Measurements from ENCODE around the gene GRID1. TPM values are rescaled to one million over a fixed set of nuclear protein-coding genes. Genes with fewer than 3 reads are reported as not detected.

GRID1 gene
- total RNA-seq, 1 donor from 2014 or later, result not detected

DNA sequence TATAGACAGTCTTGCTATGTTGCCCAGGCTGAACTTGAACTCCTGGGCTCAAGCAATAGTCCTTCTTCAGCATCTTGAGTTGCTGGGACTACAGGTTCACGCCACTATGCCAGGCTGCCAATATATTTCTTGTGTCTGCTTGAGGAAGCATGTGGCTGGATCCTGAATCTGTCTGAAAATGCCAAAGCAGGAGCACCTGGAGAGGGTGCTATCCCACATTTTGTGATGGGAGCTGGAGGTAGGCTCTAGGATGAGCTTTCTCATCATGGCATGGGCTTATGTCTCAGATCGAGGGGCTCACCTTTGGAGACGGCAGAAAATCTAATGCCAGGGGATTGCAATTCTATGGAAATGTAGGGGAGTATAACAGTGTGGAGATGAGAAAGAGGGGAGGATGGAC, 744.2 kb downstream of the GRID1 start:
- TF ChIP-seq, protein P1, sequence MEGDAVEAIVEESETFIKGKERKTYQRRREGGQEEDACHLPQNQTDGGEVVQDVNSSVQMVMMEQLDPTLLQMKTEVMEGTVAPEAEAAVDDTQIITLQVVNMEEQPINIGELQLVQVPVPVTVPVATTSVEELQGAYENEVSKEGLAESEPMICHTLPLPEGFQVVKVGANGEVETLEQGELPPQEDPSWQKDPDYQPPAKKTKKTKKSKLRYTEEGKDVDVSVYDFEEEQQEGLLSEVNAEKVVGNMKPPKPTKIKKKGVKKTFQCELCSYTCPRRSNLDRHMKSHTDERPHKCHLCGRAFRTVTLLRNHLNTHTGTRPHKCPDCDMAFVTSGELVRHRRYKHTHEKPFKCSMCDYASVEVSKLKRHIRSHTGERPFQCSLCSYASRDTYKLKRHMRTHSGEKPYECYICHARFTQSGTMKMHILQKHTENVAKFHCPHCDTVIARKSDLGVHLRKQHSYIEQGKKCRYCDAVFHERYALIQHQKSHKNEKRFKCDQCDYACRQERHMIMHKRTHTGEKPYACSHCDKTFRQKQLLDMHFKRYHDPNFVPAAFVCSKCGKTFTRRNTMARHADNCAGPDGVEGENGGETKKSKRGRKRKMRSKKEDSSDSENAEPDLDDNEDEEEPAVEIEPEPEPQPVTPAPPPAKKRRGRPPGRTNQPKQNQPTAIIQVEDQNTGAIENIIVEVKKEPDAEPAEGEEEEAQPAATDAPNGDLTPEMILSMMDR (IDR thresholded peaks at IDR 0.05), result no peak
- Mint-ChIP-seq H3K4me3 (no peak overlapping the region), H3K27ac (no peak overlapping the region), H3K27me3 (no peaks in the 10 kb centered on the region), H3K4me1 (no peaks in the 10 kb centered on the region), H3K36me3 (ENCODE audit: low read depth) (no peaks in the 10 kb centered on the region), H3K9me3 (no peaks in the 10 kb centered on the region)
- CTCF ChIA-PET, result no interaction called here
- no peak for DNase-seq
- POLR2A ChIA-PET, result no interaction called here
- ATAC-seq (ENCODE audit: low read depth), result no peak
- intact Hi-C loops (cut with micrococcal nuclease), result no loop called here

DNA sequence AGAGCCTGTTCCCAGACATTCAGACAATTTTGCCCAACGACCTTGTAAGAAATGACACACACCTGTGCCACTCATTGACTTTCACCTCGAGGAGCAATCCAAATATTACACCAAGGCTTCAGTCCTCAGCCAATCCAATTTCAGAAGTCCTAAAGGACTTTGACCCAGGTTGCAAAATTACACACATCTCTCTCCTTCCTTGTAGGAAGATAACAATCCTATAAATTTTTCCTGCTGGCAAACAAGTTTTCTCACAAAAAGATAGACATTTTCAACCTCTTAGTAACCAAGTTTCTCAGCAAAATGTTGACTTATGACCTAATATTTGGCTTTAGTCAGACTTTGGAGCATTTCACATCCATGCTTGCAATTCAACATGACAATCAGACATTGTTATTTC, 745.0 kb downstream of the GRID1 start:
- ChIA-PET POLR2A (no interaction called here), CTCF (no interaction called here)
- Mint-ChIP-seq H3K36me3 (ENCODE audit: low read depth) (no peaks in the 10 kb centered on the region), H3K27ac (no peak overlapping the region), H3K4me1 (no peaks in the 10 kb centered on the region), H3K9me3 (no peaks in the 10 kb centered on the region), H3K27me3 (no peaks in the 10 kb centered on the region), H3K4me3 (no peak overlapping the region)
- ATAC-seq (ENCODE audit: low read depth) (no peak), DNase-seq (no peak)
- TF ChIP-seq, protein P1 (IDR thresholded peaks at IDR 0.05), result no peak
- intact Hi-C loops (cut with micrococcal nuclease), result no loop called here

DNA sequence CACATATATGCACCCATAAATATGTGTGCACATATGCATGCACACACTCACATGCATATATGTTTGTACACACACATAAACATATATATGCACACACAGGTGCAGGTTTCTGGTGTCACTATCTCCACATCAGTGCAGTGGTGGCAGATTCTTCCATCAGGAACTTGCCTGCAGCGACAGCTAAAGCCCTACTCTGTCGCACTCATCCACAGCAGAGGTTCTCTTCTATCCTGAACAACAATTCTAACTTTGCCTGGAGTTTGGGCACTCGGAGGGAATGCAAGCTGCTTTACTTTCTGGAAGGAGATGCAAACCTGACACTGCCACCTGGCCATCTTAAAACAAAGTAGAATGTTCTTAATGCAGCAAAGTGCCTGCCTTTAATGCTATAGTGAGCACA, 745.8 kb downstream of the GRID1 start:
- intact Hi-C loops (cut with micrococcal nuclease), result no loop called here
- no peak for ATAC-seq (ENCODE audit: low read depth)
- no peaks in the 10 kb centered on the region for H3K4me1 Mint-ChIP-seq
- POLR2A ChIA-PET, result no interaction called here
- TF ChIP-seq, protein P1 (IDR thresholded peaks at IDR 0.05), result no peak
- no peaks in the 10 kb centered on the region for H3K36me3 Mint-ChIP-seq (ENCODE audit: low read depth)
- H3K27ac Mint-ChIP-seq, result no peak overlapping the region
- H3K27me3 Mint-ChIP-seq, result no peaks in the 10 kb centered on the region
- DNase-seq, result no peak
- H3K9me3 Mint-ChIP-seq, result no peaks in the 10 kb centered on the region
- H3K4me3 Mint-ChIP-seq, result no peak overlapping the region
- CTCF ChIA-PET, result no interaction called here

DNA sequence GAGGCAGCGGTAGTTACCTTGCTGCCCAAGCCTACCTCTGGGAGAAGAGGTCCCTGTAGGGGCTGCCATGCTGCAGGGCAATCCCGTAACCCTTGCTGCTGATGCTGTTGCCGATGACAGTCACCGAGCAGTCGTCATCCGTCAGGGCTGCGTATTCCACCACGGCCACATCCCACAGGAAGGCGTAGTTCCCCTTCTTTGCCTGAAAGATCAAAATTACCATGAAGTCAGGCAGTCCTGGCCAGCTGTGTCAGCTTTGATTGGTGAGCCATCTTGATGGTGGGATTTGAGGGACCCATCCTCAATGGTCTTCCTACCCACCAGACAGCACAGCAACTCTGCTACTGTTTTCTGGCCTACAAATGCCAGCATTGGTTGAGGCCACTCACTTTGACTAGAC, 746.8 kb downstream of the GRID1 start:
- Mint-ChIP-seq H3K9me3 (no peaks in the 10 kb centered on the region), H3K27ac (no peak overlapping the region), H3K4me3 (no peak overlapping the region), H3K4me1 (no peaks in the 10 kb centered on the region), H3K36me3 (ENCODE audit: low read depth) (no peaks in the 10 kb centered on the region), H3K27me3 (no peaks in the 10 kb centered on the region)
- ChIA-PET POLR2A (no interaction called here), CTCF (no interaction called here)
- ATAC-seq (ENCODE audit: low read depth) (no peak), DNase-seq (no peak)
- TF ChIP-seq, protein P1 (IDR thresholded peaks at IDR 0.05), result no peak
- intact Hi-C loops (cut with micrococcal nuclease), result no loop called here

DNA sequence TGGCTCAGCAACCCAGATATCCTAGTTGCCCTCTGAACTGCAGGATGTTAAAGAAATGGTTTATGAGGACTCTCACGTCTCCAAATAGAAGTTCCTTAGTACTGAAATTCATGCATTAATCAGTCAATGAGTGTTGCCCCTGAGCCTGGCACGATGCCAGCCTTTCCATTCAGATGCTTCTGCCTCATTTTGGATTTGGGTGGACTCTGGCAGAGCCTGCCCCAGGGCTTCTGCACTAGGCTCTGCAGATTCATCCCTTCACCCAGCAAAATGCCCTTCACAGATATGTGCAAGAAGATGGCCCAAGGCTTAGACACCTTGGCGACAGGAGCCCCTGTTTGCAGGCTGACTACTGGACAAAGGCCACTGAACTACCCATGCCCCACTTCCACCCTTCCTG, 747.8 kb downstream of the GRID1 start:
- ChIA-PET POLR2A (no interaction called here), CTCF (no interaction called here)
- no peaks in the 10 kb centered on the region for H3K9me3 Mint-ChIP-seq
- no peak overlapping the region for H3K27ac Mint-ChIP-seq
- H3K36me3 Mint-ChIP-seq (ENCODE audit: low read depth), result no peaks in the 10 kb centered on the region
- no peak for ATAC-seq (ENCODE audit: low read depth)
- no peak for DNase-seq
- TF ChIP-seq, protein P1 (IDR thresholded peaks at IDR 0.05), result no peak
- no peaks in the 10 kb centered on the region for H3K27me3 Mint-ChIP-seq
- H3K4me1 Mint-ChIP-seq, result no peaks in the 10 kb centered on the region
- intact Hi-C loops (cut with micrococcal nuclease), result no loop called here
- no peak overlapping the region for H3K4me3 Mint-ChIP-seq

All from activated B cell treated with CpG ODN at 0.5 μM for 24 hours (primary cell).